ENCODE results near the gene PDE6D.
A peak's percentile ranks its signal among the peaks of the same experiment; 100 is the strongest.

The PDE6D gene

DNA sequence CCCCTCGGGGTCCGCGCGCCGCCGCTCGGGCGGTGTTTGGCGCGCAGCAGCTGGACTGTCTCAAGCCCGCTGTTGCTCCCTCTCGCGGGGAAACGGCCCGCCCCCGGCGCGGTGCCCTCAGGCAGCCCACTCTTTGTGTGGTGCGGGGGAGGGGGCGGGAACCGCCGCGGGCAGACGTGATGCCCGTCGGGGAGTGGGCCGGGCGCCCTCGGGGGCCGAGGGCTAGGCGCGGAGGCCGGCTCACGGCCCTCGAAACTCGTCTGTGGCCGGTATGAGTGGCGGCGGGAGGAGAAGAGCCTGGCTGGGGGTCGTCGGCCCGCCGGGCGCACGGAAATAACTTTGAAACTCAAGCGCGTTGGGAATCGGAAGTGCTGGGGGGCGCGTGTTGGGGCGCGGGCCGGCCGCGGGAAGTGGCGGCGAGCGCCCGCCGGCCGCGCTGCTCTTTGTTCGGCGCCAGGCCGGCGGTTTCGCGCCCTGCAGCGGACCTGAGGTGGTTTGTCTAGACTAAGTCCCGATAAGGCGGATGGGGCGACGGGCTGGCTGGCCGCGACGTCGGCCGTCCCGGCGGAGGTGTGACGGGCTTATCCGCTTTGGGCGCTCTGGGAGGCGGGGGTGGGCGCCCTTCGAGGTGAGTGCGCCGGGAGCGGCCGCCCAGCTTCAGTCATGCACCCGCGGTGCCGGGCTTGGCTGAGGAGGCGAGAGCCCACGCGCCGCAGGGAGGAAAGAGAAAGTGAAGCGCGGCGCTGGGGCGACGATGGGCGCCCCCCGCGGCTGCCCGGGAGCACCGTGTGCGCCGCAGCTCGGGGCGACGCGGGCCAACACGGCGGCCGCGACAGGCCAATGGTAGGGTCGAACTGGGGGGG, 72.1 kb downstream of the PDE6D start:
- Histone ChIP-seq H3K4me3 (ENCODE audit: severe bottlenecking) (peak overlapping the region; percentile 82), H3K4me1 (ENCODE audit: insufficient read depth, poor library complexity, severe bottlenecking) (peaks cover 5% of the 10 kb centered on the region), H3K27ac (ENCODE audit: poor library complexity, severe bottlenecking) (peak overlapping the region; percentile 90), H3K27me3 (ENCODE audit: insufficient read depth, poor library complexity, severe bottlenecking) (no peaks in the 10 kb centered on the region), H3K36me3 (ENCODE audit: low read depth) (peaks cover 44% of the 10 kb centered on the region), H3K9me3 (ENCODE audit: severe bottlenecking) (no peaks in the 10 kb centered on the region)
- TF ChIP-seq, protein P1, sequence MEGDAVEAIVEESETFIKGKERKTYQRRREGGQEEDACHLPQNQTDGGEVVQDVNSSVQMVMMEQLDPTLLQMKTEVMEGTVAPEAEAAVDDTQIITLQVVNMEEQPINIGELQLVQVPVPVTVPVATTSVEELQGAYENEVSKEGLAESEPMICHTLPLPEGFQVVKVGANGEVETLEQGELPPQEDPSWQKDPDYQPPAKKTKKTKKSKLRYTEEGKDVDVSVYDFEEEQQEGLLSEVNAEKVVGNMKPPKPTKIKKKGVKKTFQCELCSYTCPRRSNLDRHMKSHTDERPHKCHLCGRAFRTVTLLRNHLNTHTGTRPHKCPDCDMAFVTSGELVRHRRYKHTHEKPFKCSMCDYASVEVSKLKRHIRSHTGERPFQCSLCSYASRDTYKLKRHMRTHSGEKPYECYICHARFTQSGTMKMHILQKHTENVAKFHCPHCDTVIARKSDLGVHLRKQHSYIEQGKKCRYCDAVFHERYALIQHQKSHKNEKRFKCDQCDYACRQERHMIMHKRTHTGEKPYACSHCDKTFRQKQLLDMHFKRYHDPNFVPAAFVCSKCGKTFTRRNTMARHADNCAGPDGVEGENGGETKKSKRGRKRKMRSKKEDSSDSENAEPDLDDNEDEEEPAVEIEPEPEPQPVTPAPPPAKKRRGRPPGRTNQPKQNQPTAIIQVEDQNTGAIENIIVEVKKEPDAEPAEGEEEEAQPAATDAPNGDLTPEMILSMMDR (IDR thresholded peaks at IDR 0.05; ENCODE audit: poor library complexity, severe bottlenecking): no peak
- DNase-seq (ENCODE audit: low spot score) (no peak), ATAC-seq (ENCODE audit: low read depth) (no peak)

DNA sequence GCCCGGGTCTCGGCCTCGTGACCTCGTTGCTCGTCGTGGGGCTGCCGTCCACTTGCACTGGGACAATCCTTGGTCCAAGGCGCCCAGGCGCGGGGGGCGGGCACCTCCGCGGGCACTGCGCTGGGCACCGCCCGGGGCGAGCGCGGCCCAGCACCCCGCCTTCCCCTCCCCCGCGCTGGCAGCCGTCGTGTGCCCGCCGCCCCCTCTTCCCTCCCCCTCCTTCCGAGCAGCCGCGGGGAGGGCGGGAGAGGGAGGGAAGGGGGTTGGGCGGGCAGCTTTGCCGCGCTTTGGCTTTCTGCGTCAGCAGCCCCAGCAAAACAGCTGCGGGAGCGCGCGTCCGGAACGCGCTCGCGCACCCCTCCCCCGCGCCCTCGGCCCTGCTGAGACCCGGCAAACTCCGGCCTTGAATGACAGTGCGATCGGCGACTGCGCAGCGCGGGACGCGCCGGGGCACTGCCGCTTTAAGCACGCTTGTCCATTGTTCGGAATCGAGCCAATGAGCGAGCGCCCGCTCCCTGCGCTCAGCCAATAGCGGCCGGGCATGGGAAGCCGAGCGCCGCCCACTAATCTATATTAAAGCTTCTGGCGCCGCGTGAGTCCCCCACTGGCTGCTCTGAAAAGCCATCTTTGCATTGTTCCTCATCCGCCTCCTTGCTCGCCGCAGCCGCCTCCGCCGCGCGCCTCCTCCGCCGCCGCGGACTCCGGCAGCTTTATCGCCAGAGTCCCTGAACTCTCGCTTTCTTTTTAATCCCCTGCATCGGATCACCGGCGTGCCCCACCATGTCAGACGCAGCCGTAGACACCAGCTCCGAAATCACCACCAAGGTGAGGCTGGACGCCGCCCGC, 72.9 kb downstream of the PDE6D start, which contains the start of gene PTMA:
Gene PTMA, plus strand, starts transcription at position 599 of the 846 bp plus-strand sequence. Its CDS starts 182 bp downstream, at position 781.
- DNase-seq (ENCODE audit: low spot score) (peak; percentile 99), ATAC-seq (ENCODE audit: low read depth) (peak; percentile 75)
- Histone ChIP-seq H3K4me3 (ENCODE audit: severe bottlenecking) (peak within 1 kb of the TSS; percentile 82), H3K9me3 (ENCODE audit: severe bottlenecking) (no peaks in the 10 kb centered on the region), H3K27me3 (ENCODE audit: insufficient read depth, poor library complexity, severe bottlenecking) (no peaks in the 10 kb centered on the region), H3K27ac (ENCODE audit: poor library complexity, severe bottlenecking) (peak within 1 kb of the TSS; percentile 90), H3K36me3 (ENCODE audit: low read depth) (peaks cover 37% of the 10 kb centered on the region), H3K4me1 (ENCODE audit: insufficient read depth, poor library complexity, severe bottlenecking) (peaks cover 5% of the 10 kb centered on the region)
- TF ChIP-seq, protein P1 (IDR thresholded peaks at IDR 0.05; ENCODE audit: poor library complexity, severe bottlenecking): no peak

DNA sequence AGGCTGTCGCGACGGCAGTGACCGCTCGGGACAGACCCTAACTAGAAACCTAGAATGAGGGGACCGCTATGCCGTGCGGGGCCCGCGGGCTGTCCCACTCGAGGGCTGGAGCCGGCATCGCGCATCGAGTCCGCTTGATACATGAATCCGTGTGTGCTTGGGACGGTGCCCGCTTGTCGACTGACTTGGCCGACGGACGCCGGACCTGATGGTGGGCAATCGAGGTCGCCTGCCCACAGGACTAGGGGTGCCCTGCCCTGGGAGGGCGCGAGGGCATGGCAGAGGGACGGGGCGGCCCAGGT, 73.5 kb downstream of the PDE6D start:
- ATAC-seq (ENCODE audit: low read depth) (no peak), DNase-seq (ENCODE audit: low spot score) (no peak)
- peaks cover 36% of the 10 kb centered on the region for H3K36me3 ChIP-seq (ENCODE audit: low read depth)

DNA sequence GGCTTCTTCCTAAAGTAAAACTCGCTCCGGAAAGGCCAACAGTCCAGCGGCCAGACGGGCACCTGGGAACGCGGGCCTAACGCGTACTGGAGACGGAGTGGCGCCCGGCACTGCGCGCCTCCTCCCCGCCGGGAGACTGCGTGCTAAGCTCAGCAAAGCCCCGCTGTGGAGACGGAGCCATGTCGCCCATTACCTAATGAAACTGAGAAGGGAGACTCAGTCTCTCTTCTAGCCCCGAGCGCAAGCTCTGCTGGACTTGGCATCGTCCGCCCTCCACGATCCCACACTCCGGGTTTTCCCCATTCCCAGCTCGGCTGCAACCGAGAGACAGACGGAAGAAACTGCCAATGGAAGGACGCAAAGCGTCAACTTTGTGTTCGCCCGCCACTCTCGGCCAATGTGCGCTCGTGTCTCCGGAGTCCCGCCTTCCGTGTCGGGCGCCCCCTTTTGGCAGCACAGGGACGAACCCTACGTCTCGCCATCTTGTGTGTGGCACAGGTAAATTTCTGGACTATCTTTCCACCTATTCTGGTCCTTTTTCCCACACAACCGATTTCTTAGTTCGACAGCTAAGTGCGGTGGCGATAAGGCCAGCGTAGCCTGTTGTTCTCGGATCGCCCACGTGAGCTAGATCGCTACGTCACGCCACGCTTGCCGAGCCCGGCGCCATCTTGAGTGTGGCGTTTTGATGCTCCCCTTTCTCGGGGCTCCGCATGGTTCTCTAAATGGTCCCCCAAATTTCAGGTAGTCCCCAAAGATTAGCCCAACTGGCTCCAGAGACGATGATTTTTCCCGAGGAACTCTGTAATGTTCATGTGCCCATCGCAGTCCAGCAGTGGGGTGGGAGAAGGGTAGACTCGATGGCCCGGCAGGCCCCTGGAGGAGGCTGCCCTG, 74.1 kb downstream of the PDE6D start:
- peak overlapping the region; percentile 49 for H3K4me3 ChIP-seq (ENCODE audit: severe bottlenecking)
- H3K27ac ChIP-seq (ENCODE audit: poor library complexity, severe bottlenecking): peak overlapping the region; percentile 90
- ATAC-seq (ENCODE audit: low read depth): peak; percentile 55
- TF ChIP-seq, protein P1 (IDR thresholded peaks at IDR 0.05; ENCODE audit: poor library complexity, severe bottlenecking): peak; percentile 98
- H3K36me3 ChIP-seq (ENCODE audit: low read depth): peaks cover 30% of the 10 kb centered on the region
- peaks cover 10% of the 10 kb centered on the region for H3K4me1 ChIP-seq (ENCODE audit: insufficient read depth, poor library complexity, severe bottlenecking)
- peak; percentile 97 for DNase-seq (ENCODE audit: low spot score)
- H3K27me3 ChIP-seq (ENCODE audit: insufficient read depth, poor library complexity, severe bottlenecking): no peaks in the 10 kb centered on the region
- H3K9me3 ChIP-seq (ENCODE audit: severe bottlenecking): no peaks in the 10 kb centered on the region

More for the DNA sequence above, 73.5 kb downstream of the PDE6D start:
- peak overlapping the region; percentile 90 for H3K27ac ChIP-seq (ENCODE audit: poor library complexity, severe bottlenecking)
- TF ChIP-seq, protein P1 (IDR thresholded peaks at IDR 0.05; ENCODE audit: poor library complexity, severe bottlenecking): no peak
- no peaks in the 10 kb centered on the region for H3K9me3 ChIP-seq (ENCODE audit: severe bottlenecking)
- peaks cover 7% of the 10 kb centered on the region for H3K4me1 ChIP-seq (ENCODE audit: insufficient read depth, poor library complexity, severe bottlenecking)
- H3K27me3 ChIP-seq (ENCODE audit: insufficient read depth, poor library complexity, severe bottlenecking): no peaks in the 10 kb centered on the region
- peak overlapping the region; percentile 49 for H3K4me3 ChIP-seq (ENCODE audit: severe bottlenecking)

Measured in RWPE2 (cell line).